ENCODE results near the gene ELAVL2.

- no peak for TF ChIP-seq EP300 (conservative IDR thresholded peaks at IDR 0.05; ENCODE audit: poor library complexity, severe bottlenecking)
- no peak for TF ChIP-seq CTCF (IDR thresholded peaks at IDR 0.05; ENCODE audit: poor library complexity, severe bottlenecking)
- TF ChIP-seq POLR2AphosphoS5 (IDR thresholded peaks at IDR 0.05) = no peak
- no peak for TF ChIP-seq SMC3 (conservative IDR thresholded peaks at IDR 0.05; ENCODE audit: poor library complexity)
- TF ChIP-seq EZH2 (IDR thresholded peaks at IDR 0.05; ENCODE audit: borderline replicate concordance, insufficient read depth, low read length, poor library complexity, severe bottlenecking) = no peak
- TF ChIP-seq REST (IDR thresholded peaks at IDR 0.05; ENCODE audit: borderline replicate concordance) = no peak
- TF ChIP-seq TAF1 (IDR thresholded peaks at IDR 0.05; ENCODE audit: low read depth) = no peak
- TF ChIP-seq RAD21 (conservative IDR thresholded peaks at IDR 0.05) = no peak
- TF ChIP-seq MXI1 (conservative IDR thresholded peaks at IDR 0.05; ENCODE audit: poor library complexity, severe bottlenecking) = no peak
Measured at GRCh38 chr9:23686896-23687295, 139.1 kb downstream of the ELAVL2 start.
